HEK293 (cell line): ENCODE measurements around the gene CNKSR3.

Experiments
- CTCF ChIP-seq: fragments of 450-650 bp; formaldehyde crosslinking; IDR thresholded peaks from 2 replicates; pipeline ENCODE4 v1.5.1; 2016; ENCODE audit warnings: missing biosample characterization, missing genetic modification characterization
- PBX3 ChIP-seq: sonication (generic); formaldehyde crosslinking; IDR thresholded peaks from 2 replicates; pipeline ENCODE4 v1.8.1; 2022; ENCODE audit warnings: mild to moderate bottlenecking, moderate library complexity, missing genetic modification reagents
- PRDM10 ChIP-seq: fragments of 450-650 bp; formaldehyde crosslinking; IDR thresholded peaks from 2 replicates; pipeline ENCODE4 v1.5.1; 2016; ENCODE audit warnings: missing biosample characterization, missing genetic modification characterization
- ZBTB11 ChIP-seq: fragments of 450-650 bp; formaldehyde crosslinking; conservative IDR thresholded peaks from 2 replicates; pipeline ENCODE4 v1.5.1; 2016; ENCODE audit warnings: low read depth, missing biosample characterization, missing genetic modification characterization
- ZBTB20 ChIP-seq: fragments of 450-650 bp; formaldehyde crosslinking; IDR thresholded peaks from 2 replicates; pipeline ENCODE4 v1.5.1; 2016; ENCODE audit warnings: missing biosample characterization, missing genetic modification characterization
- ZNF433 ChIP-seq: fragments of 450-650 bp; formaldehyde crosslinking; IDR thresholded peaks from 2 replicates; pipeline ENCODE4 v1.5.1; 2016; ENCODE audit warnings: missing biosample characterization, missing genetic modification characterization, low read depth
- ZNF449 ChIP-seq: fragments of 450-650 bp; formaldehyde crosslinking; IDR thresholded peaks from 2 replicates; pipeline ENCODE4 v1.5.1; 2017; ENCODE audit warnings: missing biosample characterization, mild to moderate bottlenecking, missing genetic modification characterization, moderate library complexity
- ZNF501 ChIP-seq: fragments of 450-650 bp; formaldehyde crosslinking; IDR thresholded peaks from 2 replicates; pipeline ENCODE4 v1.5.1; 2016; ENCODE audit warnings: missing biosample characterization, missing genetic modification characterization
- ZNF510 ChIP-seq: fragments of 450-650 bp; formaldehyde crosslinking; IDR thresholded peaks from 2 replicates; pipeline ENCODE4 v1.5.1; 2018; ENCODE audit warnings: mild to moderate bottlenecking, missing genetic modification characterization, missing biosample characterization; ENCODE audit not compliant: insufficient replicate concordance
- ZNF558 ChIP-seq: fragments of 450-650 bp; formaldehyde crosslinking; IDR thresholded peaks from 2 replicates; pipeline ENCODE4 v1.5.1; 2016; ENCODE audit warnings: missing biosample characterization, missing genetic modification characterization
- ZSCAN23 ChIP-seq: fragments of 450-650 bp; formaldehyde crosslinking; IDR thresholded peaks from 2 replicates; pipeline ENCODE4 v1.5.1; 2016; ENCODE audit warnings: missing biosample characterization, missing genetic modification characterization

GRCh38 chr6:154469306-154469935 is 41.1 kb downstream of the CNKSR3 start:
- no peak for TF ChIP-seq ZNF449 (tag by site-specific recombination)
- TF ChIP-seq CTCF (tag by site-specific recombination), result no peak
- no peak for TF ChIP-seq ZSCAN23 (tag by site-specific recombination)
- TF ChIP-seq ZBTB20 (tag by site-specific recombination), result no peak
- no peak for TF ChIP-seq ZBTB11 (tag by site-specific recombination)
- no peak for TF ChIP-seq ZNF433 (tag by site-specific recombination)
- TF ChIP-seq PBX3 (CRISPR knock-in tag), result no peak
- no peak for TF ChIP-seq PRDM10 (tag by site-specific recombination)
- no peak for TF ChIP-seq ZNF501
- TF ChIP-seq ZNF558 (tag by site-specific recombination), result no peak
- TF ChIP-seq ZNF510 (tag by site-specific recombination), result no peak
